Activated CD4-positive, CD25-positive, alpha-beta regulatory T cell treated with anti-CD3 and anti-CD28 coated beads, Interleukin-2, amount 50 U/mL, for 72 hours (primary cell): ENCODE data around the gene PARD3B.

Experiments
- DNase-seq: peaks from one replicate; pipeline ENCODE4 v3.0.0; 2021

Gene PARD3B

DNA sequence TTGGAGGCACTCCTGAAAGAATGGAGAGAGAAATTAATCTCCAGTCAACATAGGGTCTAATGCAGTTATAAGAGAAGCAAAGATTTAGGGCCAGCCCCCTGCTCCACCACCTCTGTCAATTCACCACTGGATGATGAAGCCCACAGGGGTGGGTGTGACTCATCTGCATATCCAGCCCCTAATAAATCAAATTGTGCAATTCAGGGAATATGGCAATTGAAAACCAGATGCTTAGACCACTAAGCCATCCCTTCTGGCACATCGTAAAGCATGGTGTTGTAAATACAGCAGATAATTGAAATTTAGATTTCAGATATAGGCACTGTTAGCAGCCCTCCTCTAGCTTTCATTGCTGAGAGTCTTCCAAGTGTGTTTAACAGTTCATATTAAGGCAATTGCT lies 541.4 kb downstream of the PARD3B start:
- DNase-seq = no peak

DNA sequence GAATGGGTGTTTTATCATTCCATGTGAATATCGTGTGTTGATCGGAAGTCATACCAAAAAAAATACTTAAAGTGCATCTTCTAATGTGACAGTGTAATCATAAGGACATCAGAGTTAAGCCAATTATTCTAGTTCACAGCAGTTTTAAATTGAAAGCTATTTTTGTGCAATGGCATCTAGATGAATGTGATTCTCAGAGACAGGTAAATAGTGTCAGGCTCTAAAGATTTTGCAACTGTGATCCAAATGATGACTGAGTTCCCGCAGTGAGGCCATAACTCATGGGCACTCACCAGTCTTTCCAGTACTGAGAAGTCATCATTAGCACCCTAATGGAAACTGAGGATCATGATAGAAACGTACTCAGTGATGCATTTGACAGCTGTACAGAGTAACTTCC lies 542.6 kb downstream of the PARD3B start:
- DNase-seq = no peak

DNA sequence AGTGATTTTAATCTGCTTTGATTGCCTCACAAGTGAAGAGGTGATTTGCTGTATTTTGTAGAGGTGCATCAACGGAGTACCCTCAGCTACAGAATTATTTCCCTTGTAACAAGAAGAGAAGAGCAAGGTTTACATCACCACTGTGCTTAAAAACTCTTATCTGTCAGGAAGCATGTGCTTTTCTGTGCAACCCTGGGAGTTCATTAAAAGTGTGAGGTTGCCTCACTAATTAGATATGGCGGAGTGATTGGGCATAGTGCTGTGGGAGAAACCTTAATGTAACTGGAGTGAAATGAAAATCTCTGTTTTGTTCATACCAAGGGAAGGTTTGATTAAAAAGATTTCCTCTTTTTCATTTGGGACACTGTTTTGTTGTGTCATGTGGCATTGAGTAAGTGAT lies 544.7 kb downstream of the PARD3B start:
- no peak for DNase-seq

DNA sequence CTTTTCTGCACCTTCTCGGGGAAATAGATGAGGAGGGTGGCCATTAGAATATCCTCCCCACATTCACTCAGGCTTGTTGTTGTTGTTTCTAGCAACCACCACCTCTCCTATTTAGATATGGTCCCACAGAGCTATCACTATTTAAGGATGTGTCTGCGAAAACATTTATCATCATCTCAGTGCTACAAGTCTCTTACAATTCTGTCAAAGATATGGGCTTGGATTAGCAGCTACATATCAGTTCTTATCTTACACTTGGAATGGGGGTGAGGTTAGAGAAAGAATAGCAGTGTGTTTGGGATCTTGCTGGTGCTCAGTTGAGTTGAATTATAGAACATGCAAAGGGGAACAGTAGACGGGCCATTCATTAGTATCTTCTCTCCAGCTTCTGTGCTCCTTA lies 546.1 kb downstream of the PARD3B start:
- no peak for DNase-seq

DNA sequence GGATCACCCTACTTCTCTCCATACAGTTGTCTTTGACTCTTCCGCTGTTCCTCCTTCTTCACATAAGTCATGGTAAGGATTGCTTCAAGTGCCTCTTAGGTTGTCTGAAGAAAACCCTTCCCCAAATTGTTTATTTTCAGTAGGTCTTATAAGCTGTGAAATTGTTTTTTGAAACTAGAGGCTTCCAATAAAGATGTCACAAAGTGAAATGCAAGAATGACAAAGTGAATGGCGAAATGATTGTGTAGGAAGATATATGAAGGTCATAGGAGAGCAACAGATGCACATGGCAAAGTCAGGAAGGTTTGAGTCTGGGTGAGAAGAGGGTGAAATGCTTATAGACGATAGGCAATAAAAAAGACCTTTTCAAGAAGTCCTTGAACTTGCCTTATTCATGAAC lies 548.8 kb downstream of the PARD3B start:
- no peak for DNase-seq

DNA sequence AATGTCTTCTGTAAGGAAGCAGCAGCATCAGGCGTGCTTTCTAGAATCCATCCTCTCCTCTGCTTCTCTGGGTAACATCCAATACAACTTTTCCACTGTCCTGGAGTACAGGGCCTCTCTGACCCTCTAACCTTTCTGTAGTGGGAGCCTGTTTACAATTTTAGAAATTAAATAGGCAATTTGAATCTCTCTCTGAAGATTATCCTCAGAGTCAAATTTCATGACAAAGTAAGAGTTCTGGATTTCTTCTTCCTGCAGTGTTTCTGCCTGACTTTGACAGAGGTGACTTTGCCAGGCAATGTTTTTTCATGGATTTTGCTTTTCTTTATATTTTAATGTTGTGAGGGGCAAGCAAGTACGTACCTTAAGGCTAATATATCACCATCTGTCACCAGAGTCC lies 558.4 kb downstream of the PARD3B start:
- DNase-seq = no peak

DNA sequence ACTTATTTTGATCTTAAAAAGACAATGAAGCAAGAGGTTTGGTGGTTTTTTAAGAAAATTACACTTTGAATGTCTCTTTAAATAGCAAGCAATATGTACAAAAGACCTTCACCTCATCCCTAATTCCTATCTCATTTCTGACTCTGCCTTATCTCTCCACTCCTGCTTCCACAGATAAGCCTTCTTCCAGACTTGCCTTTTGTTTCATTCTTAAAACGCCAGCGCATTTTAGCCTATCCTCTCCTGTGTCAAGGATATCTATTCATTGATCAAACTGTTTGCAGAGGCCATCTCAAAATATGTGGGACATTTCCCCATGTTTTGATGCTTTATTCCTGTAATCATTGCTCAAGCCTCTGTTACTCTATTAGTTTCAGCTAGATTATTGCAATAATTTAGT lies 562.5 kb downstream of the PARD3B start:
- DNase-seq = no peak

DNA sequence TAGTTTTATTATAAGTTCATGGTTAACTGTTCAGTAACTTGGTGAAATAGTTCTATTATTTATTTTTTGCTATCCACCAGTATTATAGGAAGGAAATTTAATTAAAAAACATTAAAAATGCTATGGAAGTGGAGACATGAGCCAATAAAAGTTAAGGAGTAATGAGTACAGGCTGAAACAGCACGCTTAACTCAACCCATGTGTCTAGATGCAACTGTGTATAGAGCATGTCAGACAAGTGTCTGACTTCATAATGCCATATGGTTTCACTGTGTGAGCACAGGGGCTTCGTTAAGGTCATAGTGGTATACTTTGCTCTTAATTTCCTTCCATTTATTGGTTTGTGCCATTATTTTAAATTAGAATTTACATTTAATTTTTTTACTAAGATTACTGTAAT lies 570.2 kb downstream of the PARD3B start:
- DNase-seq = no peak

DNA sequence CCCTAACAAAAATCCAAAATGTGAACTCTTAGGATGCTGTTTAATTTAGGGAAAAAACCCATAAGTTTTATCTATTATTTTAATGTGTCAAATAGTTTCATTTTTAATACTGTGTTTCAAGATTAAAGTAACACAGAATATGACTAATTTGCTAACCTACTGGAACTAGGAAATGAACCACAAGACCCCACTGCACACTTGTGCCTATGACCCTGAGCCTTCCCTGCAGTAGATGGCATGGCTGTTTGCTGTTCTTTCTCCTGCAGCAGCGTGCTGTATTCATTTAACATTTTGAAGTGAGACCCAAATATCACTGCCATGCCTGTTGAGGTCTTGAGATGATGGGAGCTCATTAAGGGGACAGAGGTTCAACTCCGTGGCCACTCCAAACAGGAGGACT lies 571.9 kb downstream of the PARD3B start:
- no peak for DNase-seq

DNA sequence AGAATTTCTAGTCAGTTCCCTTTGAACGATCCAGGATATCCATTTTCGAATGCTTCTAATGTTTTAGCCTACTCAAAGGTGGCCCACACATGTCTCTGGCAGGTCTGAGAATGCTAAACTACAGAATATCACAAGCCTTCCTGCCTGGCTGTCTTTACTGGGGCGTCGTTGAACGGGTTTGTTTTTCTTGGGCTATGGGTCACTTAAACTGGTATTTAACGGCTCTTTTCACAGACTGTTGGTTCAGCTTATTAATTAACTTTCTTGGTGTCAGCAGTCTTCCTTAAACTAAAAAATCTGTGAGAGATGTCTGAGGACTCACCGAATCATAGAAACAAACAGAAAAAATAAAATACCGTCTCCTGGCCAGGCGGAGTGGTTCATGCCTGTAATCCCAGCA lies 573.9 kb downstream of the PARD3B start:
- DNase-seq = no peak

DNA sequence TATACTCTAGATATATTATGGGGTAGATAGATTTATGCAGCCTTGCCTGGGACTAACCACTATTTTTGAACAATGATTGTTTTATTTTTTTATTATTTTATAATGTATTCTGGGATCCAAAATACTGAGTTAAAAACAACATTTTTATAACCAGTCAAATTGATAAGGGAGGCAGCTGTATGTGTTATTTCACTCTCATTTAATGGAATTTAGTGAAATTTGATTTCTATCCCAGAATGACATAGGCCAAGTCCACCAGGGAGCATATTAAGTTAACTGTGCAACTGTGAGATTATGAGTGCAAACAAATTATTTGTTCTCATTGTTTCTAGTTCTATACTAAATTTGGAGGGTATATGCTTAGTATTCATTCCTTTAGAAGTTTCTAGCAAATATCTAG lies 583.5 kb downstream of the PARD3B start:
- no peak for DNase-seq

DNA sequence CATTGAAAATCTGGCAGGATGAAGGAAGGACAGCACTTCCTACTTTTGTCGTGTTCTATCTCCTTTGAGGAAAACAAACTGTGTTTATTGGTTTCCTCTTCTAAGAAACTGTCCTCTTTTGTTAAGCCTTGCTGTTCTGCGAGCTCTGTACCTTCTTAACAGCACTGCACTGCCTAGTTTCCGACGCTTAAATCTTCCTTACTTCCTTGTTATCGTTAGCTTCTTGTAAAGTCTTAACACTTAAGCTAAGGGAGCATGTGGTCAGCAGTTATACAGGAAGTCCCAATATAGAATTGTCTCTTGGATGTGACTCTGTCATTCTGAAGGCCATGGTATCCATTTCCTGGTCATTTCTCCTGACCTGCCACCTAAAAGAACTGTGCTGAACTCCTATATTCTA lies 584.3 kb downstream of the PARD3B start:
- DNase-seq = no peak

DNA sequence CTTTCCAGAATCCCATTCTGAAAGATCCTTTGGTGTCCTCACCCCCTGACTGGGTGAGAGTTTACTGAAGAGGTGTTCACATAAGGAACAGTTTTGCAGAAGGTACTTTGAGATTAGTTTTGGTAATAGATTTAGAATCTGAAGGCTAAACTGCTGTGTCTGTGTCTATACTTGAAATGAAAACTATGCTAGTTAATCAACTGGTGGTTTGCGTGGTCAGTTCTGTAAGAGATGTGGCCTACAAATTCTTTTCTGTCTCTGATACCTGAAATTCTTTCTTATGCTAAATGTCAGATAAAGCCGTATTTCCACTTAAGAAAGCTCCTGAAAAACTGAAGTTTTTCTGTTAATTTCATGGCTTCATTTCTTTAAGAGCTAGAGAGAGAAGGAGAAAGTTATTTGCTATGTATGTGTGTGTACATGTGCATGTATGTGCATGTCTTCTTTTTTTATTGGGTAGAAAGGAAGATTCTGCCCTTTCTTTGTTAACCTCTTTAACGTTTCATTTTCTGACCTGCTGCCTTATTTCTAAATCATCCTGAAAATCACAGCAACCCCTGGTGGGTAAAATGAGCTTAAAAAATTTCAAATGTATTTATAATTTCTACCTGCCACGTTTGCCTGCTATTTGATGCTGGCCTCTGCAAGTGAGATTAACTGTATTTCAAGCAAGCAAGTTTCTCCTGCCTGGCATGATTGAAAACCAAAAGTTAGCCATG lies 585.0 kb downstream of the PARD3B start:
- DNase-seq = no peak

DNA sequence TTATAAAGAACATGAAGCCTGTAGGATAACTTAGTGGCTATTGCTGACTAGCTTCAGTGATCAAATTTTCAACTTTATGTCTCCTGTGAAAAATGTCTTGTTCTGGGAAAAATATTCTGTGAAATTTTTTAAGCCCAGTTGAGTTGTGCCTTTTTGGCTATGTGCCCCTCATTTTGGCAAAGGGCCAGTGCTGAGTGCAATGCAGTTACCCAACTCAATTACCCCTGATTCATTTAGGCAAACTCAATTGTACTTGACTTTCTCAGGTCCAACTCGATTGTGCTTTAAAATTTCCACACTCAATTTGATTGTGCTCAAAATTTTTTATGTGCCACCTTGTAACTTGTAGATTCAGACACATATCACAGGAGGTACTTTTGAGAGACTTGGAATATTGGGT lies 588.3 kb downstream of the PARD3B start:
- DNase-seq = no peak

DNA sequence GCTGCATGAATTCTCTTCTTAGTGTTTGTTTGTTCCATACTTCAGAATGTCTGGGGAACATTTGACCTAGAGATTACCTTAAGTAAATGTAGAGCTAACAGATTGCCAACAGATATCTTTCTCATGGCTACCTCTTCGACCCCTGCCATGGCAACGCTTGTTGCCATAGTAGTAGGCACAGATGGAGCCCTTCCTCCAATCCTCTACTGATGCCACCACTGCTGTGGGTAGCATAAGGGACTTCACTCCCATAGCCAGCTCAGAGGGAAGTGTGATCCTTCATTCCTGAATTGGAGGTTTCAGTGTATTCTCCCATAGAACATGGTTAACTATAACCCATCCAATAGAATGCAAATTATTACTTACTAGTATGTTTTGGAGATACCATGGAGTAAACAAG lies 593.5 kb downstream of the PARD3B start:
- DNase-seq = no peak

DNA sequence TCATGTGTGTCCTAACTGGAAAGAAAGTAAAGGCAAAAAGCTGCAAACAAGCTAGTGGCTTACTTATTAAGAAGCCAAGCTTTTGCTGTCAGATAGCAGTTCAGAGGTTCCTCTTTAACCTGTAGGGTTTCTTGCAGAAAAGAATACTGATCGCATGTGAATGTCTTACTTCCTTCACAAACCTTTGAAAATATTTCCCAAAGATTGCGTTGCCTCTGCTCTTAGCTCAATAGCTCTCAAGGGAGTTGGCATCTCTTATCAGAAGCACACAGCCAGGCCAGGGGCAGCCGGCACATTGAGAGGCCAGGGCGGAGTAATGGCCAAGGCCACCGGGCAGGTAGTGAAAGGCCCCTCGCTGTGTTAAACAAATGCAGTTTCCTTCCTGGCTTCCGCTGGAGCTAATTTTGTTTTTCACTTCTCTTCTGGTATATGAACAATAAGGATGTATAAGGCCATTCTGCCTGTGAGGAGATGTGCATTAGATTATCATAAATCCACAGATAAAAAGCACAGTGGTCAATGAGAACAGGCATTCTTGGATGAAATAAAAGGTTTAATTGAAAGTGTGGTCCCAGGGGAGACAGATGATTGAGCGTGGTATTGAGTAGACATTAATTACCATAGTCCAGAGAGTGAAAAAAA lies 594.7 kb downstream of the PARD3B start:
- no peak for DNase-seq

DNA sequence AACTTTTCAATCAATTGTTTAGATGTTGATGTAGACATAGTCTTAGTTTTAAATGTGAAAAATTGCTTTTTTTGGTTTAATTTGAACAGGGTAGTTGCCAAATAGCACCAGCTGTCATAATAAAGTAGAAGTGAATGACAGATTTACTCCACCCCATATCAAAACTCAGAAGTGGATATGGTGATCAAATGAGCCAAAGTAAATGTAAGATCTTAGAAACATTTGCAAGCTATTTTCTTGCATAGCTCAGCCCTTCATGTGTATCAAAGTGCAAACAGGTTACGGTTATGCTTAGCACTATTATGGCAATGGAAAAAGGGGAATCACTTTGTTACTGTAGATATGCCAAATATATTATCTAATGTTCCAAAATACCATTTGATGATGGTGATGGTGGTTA lies 596.1 kb downstream of the PARD3B start:
- DNase-seq = no peak

DNA sequence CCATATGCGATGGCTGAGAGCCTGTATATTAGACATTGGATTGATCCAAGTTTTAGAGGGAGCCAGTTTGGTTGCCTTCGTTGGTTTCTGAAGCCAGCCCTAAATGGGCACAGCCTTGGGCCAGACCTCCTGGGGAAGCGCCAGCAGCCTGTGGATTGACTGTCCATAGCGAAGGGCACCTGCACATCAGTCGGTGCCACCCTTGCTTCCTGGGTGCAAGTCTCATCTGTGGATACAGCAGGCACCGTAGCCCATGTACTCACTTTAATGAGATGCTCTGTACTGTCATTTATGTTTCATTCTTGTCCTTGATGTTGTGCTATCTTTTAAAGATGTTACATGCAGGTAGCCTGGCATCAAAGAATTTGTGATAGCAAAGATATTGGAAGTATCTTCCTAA lies 600.6 kb downstream of the PARD3B start:
- no peak for DNase-seq

DNA sequence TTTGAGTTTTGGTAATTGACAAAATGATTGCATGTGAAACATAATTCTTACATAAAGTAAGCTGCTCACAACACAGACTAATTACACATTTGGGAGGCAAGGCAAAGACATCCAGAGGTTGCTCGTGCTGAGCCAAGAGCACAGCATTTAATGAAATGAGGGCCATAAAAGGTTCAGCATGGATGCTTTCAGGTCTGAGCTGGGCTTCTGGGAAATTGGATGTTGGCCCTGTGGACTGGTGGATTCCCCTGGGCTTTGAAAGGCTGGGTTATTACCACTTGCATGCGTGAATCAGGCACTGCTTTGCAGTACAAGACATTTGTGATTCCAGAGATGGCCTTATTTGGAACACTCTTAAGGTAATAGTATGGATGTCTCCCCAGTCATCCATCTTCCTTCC lies 603.5 kb downstream of the PARD3B start:
- no peak for DNase-seq

DNA sequence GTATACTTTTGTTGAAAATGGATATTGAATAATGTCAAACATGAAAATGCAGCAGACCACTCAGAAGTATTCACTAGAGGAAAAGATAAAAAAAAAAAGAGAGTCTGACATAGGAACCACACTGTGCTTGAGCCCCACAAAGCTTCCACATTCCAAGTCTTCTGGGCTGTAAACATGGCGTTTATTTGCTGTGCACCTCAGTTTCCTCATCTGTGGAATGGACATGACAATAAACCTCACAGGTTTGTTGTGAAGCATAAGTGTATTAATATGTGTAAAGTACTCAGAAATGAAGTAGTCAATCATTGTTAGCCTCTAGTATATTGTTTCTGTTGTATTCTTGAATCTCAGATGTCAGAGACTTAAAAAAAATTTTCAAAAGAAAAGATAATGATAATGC lies 611.2 kb downstream of the PARD3B start:
- DNase-seq = no peak

DNA sequence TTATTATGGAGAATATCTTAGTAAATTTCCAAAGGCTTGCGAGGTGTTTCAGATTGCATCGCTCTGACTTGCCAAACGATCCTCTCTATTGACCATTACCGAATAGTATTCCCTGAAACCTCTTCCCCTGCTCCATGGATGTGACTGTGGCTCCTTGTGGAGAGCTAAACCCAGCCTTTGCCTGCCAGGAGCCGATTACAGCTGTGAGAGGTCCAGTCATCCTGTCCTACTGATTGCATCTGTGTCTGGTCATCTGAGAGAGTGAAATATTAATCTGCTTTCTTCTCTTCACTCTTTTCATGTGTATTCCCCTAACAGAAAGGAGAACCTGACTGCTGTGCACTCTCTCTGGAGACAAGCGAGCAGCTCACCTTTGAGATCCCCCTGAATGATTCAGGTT lies 613.1 kb downstream of the PARD3B start:
- no peak for DNase-seq

DNA sequence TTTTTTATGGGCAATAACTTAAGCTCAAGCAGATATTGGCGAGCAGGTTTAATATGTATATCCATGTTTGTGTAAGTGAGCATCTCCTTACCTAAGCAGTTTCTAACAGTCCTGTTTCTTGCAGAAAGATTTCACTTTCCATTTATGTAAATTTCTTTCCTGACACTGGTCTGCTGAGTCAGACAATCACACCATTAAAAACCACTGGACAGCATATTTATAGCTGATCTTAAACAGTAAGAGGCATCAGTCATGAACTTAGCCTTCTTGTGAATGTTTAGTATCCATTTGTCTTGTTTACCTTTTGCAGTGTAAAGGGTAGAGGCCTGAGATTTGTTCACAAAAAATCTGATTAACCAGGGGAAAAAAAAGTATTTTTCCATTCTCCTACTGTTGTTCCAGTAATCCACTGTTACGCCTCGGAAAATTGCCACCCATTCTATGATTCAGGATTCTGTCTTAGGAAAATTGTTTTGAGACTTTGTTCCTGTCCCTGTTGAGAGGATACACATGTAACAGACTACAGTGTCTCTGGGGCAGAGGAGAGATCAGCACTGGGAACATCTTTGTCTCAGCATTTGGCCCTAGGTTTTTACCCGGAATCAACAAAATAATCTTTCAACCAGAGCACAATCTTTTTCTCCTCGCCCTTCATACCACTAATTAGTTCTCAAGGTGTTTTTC lies 616.0 kb downstream of the PARD3B start:
- no peak for DNase-seq

DNA sequence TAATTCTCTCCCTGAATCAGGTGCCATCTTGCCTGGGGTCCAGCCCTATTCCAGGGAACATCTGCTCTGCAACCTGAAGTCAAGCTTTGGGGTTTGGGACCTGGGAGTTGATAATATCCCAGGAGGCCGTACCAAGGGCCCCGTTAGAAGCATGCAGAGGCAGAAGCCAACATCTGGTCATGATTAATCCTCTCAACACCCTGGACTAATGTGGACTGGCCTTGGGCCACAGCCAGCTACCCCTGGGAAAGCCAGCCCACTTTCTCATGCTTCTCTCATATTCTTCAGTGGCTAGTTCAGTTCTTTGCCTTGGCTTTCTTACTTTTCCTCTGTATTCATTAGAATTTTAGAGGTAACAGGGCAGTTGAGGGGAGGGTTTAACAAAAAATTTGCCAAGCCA lies 621.5 kb downstream of the PARD3B start:
- DNase-seq = no peak

DNA sequence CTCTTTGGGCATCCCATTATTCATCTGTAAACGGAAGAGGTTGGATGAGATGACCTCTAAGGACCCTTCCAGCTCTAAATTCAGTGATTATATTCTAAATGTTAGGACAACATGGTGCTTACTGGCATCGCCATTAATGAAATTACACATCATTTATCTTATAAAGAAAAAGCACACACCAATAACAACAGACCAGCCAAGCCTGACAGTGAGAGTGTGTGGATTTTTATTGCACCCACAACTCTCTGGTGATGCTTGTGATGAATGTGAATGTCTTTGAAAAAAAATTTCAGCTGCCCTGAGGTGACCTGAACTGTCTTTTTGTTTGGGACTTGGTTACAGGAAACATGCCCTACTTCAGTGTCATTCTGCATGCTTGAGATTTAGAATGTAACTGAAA lies 623.7 kb downstream of the PARD3B start:
- no peak for DNase-seq

DNA sequence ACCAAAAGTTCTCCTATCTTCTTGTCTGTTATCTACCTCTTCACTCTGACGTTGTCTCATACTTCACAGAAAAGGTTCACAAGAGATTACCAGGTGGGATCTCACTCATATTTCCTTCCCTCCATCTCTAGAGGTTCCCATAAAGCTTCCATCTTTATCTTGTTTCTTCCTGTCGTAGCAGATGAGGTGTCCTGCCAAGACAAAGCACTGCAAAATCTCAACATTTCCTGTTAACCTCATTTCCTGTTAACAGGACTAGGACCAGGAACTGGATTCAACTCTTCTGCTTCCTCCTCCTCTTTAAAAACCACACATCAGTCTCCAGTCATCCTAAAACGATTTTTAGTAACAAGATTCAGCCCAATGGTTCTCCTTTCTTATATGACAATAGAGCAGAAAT lies 624.2 kb downstream of the PARD3B start:
- DNase-seq = no peak
